PC-9 (cell line): ENCODE data around the gene DRD4. TPM values are rescaled to one million over a fixed set of nuclear protein-coding genes. Genes with fewer than 3 reads are reported as not detected.
A peak's percentile ranks its signal among the peaks of the same experiment; 100 is the strongest.

Source experiments
- BruUV-seq: library from RNA; stranded (reverse); fragments of 400-500 nt; replicated peaks from 2 replicates; lab custom pipeline; 2021; lab: Mats Ljungman, UMichigan
- CTCF ChIA-PET: fragments of 300-600 bp; sonication (Branson Sonifier 250); formaldehyde crosslinking; loops from one replicate; lab custom pipeline; 2022; ENCODE audit warnings: antibody characterized with exemption; lab: Charles Lee
- POLR2A ChIA-PET: fragments of 300-600 bp; sonication (Branson Sonifier 250); formaldehyde crosslinking; loops from one replicate; lab custom pipeline; 2022; ENCODE audit warnings: antibody characterized with exemption; ENCODE audit not compliant: unreplicated experiment; lab: Charles Lee
- DNase-seq, 2 experiments: peaks; one replicate each; pipeline versions ENCODE4 v3.0.0 to v3.0.0-alpha.2; 2015 to 2022; ENCODE audit warnings: mixed read lengths in 1 of 2
- H2AFZ ChIP-seq: fragments of 200-600 bp; sonication (generic); 2 replicates; pipeline ENCODE4 v1.8.1; 2017; ENCODE audit warnings: antibody characterized with exemption
- H3F3A ChIP-seq: fragments of 200-600 bp; sonication (generic); 2 replicates; pipeline ENCODE4 v1.8.1; 2017; ENCODE audit warnings: antibody characterized with exemption, mild to moderate bottlenecking, low read depth; ENCODE audit not compliant: insufficient read depth
- H3K27ac ChIP-seq: fragments of 200-600 bp; sonication (generic); 2 replicates; pipeline ENCODE4 v1.6.1; 2016; ENCODE audit warnings: mixed run types
- H3K27me3 ChIP-seq: fragments of 200-600 bp; sonication (generic); 2 replicates; pipeline ENCODE4 v1.6.1; 2016; ENCODE audit warnings: low read depth, mixed run types; ENCODE audit not compliant: insufficient read depth
- H3K36me3 ChIP-seq: fragments of 200-600 bp; sonication (generic); 2 replicates; pipeline ENCODE4 v1.6.1; 2016; ENCODE audit warnings: low read depth, mixed run types
- H3K4me1 ChIP-seq: fragments of 200-600 bp; sonication (generic); replicated peaks from 2 replicates; pipeline ENCODE4 v1.6.1; 2016; ENCODE audit warnings: mixed run types; ENCODE audit not compliant: insufficient read depth
- H3K4me2 ChIP-seq: fragments of 200-600 bp; sonication (generic); 2 replicates; pipeline ENCODE4 v1.6.1; 2017; ENCODE audit warnings: mixed run types
- H3K4me3 ChIP-seq: fragments of 200-600 bp; sonication (generic); 2 replicates; pipeline ENCODE4 v1.6.1; 2016; ENCODE audit warnings: mixed run types
- H3K79me2 ChIP-seq: fragments of 200-600 bp; sonication (generic); 2 replicates; pipeline ENCODE4 v1.6.1; 2017; ENCODE audit warnings: low read depth, mixed run types
- H3K9me2 ChIP-seq: fragments of 200-600 bp; sonication (generic); 2 replicates; pipeline ENCODE4 v1.8.1; 2017; ENCODE audit warnings: mild to moderate bottlenecking; ENCODE audit not compliant: insufficient read depth
- H3K9me3 ChIP-seq: fragments of 200-600 bp; sonication (generic); 2 replicates; pipeline ENCODE4 v1.8.1; 2016; ENCODE audit warnings: low read depth; ENCODE audit not compliant: insufficient read depth
- H4K20me1 ChIP-seq: fragments of 200-600 bp; sonication (generic); 2 replicates; pipeline ENCODE4 v1.8.1; 2017; ENCODE audit not compliant: insufficient read depth
- EZH2 ChIP-seq: fragments of 200-600 bp; sonication (generic); IDR thresholded peaks from 2 replicates; pipeline ENCODE4 v1.8.0; 2017; ENCODE audit warnings: antibody characterized with exemption, low read depth
- intact Hi-C: fragments of 100-400 bp; cut with micrococcal nuclease; formaldehyde crosslinking; loops from one replicate; pipeline ENCODE4 v1.10.0; 2022; ENCODE audit not compliant: unreplicated experiment
- total RNA-seq: library from RNA; stranded (reverse); gene quantifications from 2 replicates; pipeline ENCODE4 v1.2.3, GENCODE V29; 2021
- TF ChIP-seq, protein P1 (sequence below): fragments of 200-600 bp; sonication (generic); conservative IDR thresholded peaks from 2 replicates; pipeline ENCODE4 v1.6.1; 2017; ENCODE audit warnings: mixed run types, antibody characterized with exemption, mild to moderate bottlenecking, moderate library complexity

Gene DRD4
- total RNA-seq, 1 experiment from 2014 or later, result 0.35 TPM

DNA sequence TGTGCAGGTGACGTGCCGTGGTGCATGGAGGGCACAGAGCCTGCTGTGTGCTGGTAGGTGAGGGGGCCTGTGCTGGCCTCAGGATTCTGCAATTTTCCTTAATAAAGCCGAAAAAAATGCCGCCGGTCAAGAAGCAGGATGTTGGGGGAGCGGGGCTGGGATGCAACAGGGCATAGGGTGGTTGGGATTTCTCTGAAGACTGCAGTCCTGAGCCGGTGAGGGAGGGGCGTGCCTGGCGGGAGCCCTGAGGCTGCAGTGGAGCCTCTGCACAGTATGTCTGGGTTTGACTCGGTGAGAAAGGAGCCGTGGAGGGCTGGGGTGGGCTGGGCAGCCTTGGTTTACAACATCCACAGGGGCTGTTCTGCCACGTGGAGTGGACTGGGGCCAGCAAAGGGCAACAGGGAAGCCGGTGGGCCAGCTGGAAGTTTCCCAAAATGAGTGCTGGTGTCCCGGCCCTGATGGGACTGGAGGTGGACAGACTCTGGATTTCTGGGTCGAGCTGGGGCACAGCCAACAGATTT lies 13.7 kb upstream of the DRD4 start:
- Histone ChIP-seq H3K9me3 (no peaks in the 10 kb centered on the region), H3K27ac (no peak overlapping the region), H3K27me3 (no peaks in the 10 kb centered on the region), H3F3A (peaks cover 3% of the 10 kb centered on the region; the same call in 1 of the 2 replicates), H2AFZ (no peak overlapping the region), H3K9me2 (no peaks in the 10 kb centered on the region), H3K4me1 (no peaks in the 10 kb centered on the region), H3K79me2 (no peaks in the 10 kb centered on the region), H3K36me3 (no peaks in the 10 kb centered on the region), H3K4me3 (no peak overlapping the region), H3K4me2 (no peak overlapping the region), H4K20me1 (no peaks in the 10 kb centered on the region)
- TF ChIP-seq, protein P1, sequence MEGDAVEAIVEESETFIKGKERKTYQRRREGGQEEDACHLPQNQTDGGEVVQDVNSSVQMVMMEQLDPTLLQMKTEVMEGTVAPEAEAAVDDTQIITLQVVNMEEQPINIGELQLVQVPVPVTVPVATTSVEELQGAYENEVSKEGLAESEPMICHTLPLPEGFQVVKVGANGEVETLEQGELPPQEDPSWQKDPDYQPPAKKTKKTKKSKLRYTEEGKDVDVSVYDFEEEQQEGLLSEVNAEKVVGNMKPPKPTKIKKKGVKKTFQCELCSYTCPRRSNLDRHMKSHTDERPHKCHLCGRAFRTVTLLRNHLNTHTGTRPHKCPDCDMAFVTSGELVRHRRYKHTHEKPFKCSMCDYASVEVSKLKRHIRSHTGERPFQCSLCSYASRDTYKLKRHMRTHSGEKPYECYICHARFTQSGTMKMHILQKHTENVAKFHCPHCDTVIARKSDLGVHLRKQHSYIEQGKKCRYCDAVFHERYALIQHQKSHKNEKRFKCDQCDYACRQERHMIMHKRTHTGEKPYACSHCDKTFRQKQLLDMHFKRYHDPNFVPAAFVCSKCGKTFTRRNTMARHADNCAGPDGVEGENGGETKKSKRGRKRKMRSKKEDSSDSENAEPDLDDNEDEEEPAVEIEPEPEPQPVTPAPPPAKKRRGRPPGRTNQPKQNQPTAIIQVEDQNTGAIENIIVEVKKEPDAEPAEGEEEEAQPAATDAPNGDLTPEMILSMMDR, result no peak
- no peak for TF ChIP-seq EZH2
- POLR2A ChIA-PET, result no interaction called here
- intact Hi-C loops, result no loop called here
- CTCF ChIA-PET, result no interaction called here
- no peak for DNase-seq
- no TSS peak for BruUV-seq

GRCh38 chr11:623999-624704 lies 12.9 kb upstream of the DRD4 start:
- ChIA-PET POLR2A (no interaction called here), CTCF (no interaction called here)
- Histone ChIP-seq H3K9me2 (no peaks in the 10 kb centered on the region), H3K36me3 (no peaks in the 10 kb centered on the region), H3K4me3 (no peak overlapping the region), H3K79me2 (no peaks in the 10 kb centered on the region), H3K27ac (no peak overlapping the region), H3K9me3 (no peaks in the 10 kb centered on the region), H4K20me1 (no peaks in the 10 kb centered on the region), H3K4me1 (no peaks in the 10 kb centered on the region), H3K4me2 (no peak overlapping the region), H2AFZ (no peak overlapping the region), H3F3A (peaks cover 3% of the 10 kb centered on the region; the same call in 1 of the 2 replicates), H3K27me3 (no peaks in the 10 kb centered on the region)
- peak in 1 of 2 experiments; percentile 49 for DNase-seq
- TF ChIP-seq EZH2, result no peak
- TF ChIP-seq, protein P1, result no peak
- BruUV-seq, result no TSS peak
- intact Hi-C loops, result no loop called here

DNA sequence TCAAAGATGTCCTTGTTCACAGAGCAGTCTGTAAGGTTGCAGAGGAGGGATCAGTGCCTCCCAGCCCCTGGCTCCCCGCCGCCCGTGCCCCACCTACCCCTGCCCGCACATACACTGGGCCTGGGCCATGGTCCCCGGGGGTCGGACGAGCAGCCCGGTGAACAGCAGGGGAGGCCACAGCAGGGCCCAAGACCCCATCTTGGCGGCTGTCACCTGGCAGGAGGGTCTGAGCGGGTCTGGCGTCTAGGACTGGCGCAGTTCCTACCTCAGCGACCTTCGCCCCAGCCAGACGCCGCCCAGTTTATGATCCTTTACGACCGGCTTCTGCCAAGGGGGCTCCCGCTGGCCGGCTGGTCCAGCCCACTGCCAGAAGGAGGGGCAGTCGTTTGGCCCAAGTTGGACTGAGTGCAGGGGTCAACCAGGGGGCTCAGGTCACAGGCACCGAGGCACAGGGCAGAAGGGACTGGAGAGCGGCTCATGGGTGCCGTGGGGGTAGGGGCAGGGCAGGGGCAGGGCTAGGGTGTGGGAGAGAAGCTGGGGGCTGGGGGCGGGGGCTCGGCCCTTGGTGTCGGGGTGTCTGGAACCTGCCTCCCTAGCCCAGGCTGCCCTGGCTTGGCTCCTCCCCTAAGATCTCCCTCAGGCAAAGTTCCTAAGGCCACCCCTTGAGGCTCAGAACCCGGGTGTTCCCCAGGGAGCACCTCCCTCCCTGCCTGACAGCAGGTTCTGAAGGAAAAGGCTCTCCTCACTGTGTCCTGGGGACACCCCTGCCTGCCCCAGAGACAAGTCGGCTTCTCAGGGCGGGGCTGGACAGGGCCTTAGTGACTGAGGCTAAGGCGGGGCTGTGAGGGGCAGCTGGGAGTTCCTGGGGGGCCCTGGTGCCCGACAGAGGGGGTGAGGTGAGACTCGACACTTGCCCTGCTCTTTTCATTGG lies 12.1 kb upstream of the DRD4 start, which contains the start of gene CDHR5:
TSS of gene CDHR5 (minus strand) at position 251 of the 931 bp plus-strand sequence. CDS start at position 198, 53 bp downstream.
- Histone ChIP-seq H3F3A (peaks cover 3% of the 10 kb centered on the region; the same call in 1 of the 2 replicates), H3K9me2 (no peaks in the 10 kb centered on the region), H3K9me3 (no peaks in the 10 kb centered on the region), H3K79me2 (no peaks in the 10 kb centered on the region), H3K27ac (no peak within 1 kb of the TSS), H4K20me1 (no peaks in the 10 kb centered on the region), H3K36me3 (no peaks in the 10 kb centered on the region), H2AFZ (no peak within 1 kb of the TSS), H3K4me1 (no peaks in the 10 kb centered on the region), H3K4me3 (no peak within 1 kb of the TSS), H3K27me3 (no peaks in the 10 kb centered on the region), H3K4me2 (no peak within 1 kb of the TSS)
- ChIA-PET POLR2A (no interaction called here), CTCF (no interaction called here)
- TF ChIP-seq, protein P1, result no peak
- TF ChIP-seq EZH2, result no peak
- BruUV-seq, result no TSS peak
- intact Hi-C loops, result no loop called here
- DNase-seq, result no peak
